Measurements from ENCODE around the gene ENPP6.
A peak's percentile ranks its signal among the peaks of the same experiment; 100 is the strongest.

ENPP6 gene

DNA sequence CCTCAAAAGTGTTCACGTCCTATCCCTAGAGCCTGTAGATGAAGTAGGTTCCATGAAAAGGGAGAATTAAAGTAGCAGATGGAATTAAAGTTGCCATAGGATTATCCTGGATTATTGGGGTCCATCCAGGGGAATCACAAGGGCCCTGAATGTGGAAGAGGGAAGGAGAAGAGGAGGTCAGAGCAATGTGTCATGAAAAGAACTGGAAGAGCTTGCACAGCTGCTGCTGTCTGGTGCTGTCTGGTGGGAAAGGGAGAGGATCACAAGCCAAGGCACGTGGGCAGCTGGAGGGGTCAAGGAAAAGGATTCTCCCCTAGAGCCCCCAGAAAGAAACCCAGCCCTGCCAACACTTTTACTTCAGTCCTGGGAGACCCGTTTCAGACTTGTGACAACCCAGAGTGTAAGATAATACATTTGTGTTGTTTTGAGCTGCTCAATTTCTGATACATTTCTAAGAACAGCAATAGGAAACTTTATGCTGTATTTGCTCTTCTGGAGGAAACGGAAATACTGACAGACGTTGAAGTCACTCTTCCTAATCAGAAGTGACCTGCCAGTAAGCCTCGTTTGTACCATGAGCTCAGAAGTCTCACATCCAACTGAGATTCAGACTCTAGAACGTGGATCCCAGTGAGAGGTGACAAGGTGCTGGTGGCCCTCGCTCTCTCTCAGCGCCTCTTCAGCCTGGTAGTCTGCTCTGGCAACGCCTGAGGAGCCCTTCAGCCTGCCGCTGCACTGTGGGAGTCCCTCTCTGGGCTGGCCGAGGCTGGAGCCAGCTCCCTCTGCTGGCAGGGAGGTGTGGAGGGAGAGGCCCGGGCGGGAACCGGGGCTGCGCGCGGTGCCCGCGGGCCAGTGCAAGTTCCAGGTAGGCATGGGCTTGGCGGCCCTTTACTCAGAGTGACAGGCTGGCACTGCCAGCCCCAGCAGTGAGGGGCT is 34.7 kb upstream of the ENPP6 start:
- TF ChIP-seq, protein P1, sequence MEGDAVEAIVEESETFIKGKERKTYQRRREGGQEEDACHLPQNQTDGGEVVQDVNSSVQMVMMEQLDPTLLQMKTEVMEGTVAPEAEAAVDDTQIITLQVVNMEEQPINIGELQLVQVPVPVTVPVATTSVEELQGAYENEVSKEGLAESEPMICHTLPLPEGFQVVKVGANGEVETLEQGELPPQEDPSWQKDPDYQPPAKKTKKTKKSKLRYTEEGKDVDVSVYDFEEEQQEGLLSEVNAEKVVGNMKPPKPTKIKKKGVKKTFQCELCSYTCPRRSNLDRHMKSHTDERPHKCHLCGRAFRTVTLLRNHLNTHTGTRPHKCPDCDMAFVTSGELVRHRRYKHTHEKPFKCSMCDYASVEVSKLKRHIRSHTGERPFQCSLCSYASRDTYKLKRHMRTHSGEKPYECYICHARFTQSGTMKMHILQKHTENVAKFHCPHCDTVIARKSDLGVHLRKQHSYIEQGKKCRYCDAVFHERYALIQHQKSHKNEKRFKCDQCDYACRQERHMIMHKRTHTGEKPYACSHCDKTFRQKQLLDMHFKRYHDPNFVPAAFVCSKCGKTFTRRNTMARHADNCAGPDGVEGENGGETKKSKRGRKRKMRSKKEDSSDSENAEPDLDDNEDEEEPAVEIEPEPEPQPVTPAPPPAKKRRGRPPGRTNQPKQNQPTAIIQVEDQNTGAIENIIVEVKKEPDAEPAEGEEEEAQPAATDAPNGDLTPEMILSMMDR (conservative IDR thresholded peaks at IDR 0.05; ENCODE audit: control insufficient read depth, insufficient read depth, low read depth, low read length): no peak
- no peak for DNase-seq (ENCODE audit: low read depth)
- no peak overlapping the region for H3K4me3 ChIP-seq (ENCODE audit: control insufficient read depth, low read depth, low read length)

DNA sequence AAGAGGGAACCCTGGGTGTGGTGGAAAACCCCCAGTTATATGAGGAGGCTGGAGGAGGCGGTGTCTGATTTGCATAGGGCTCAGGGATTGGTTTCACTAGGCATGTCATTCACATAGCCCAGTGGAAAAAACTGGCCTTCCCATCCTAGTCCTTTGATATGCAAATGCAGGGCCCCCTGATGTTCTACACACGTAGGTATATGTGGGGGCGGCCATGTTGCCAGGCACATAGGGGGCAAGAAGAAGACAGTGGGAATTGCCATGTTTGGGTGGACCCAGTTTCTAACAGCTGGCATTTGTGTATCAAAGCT is 34.0 kb upstream of the ENPP6 start:
- TF ChIP-seq, protein P1 (conservative IDR thresholded peaks at IDR 0.05; ENCODE audit: control insufficient read depth, insufficient read depth, low read depth, low read length): no peak
- H3K4me3 ChIP-seq (ENCODE audit: control insufficient read depth, low read depth, low read length): no peak overlapping the region
- no peak for DNase-seq (ENCODE audit: low read depth)

DNA sequence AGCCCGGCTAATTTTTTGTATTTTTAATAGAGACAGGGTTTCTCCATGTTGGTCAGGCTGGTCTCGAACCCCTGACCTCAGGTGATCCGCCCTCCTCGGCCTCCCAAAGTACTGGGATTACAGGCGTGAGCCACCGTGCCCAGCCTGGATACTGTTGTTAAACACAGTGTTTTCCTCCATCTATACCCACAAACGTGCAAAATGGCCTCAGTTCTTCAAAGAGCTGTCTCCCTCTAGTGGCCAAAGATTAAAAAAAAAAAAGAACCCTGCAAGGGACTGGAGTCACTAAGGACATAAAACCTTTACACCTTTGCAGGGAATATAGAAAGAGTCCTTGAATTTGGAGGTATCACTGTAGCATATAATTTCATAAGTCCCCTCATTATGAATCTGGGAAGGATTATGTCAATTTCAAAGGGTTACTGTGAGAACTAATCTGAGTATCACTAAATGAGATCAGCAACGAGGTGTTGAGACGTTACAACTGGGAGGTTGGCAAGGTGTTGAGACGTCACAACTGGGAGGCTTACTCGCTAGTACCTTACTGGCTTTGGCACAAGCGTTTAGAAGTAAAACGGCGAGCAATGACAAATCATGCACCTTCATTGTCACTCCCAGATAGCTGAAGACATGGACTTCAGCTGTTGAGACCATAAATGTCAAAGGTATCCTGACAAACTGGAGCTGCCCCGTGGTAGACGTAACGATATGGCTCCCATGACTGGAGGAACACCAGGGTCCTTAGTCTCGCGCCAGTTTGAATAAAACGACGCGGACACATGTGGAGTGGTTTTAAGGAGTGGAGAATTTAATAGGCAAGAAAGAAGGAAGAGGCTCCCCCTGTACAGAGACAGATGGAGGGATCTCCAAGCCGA is 33.4 kb upstream of the ENPP6 start:
- TF ChIP-seq, protein P1 (conservative IDR thresholded peaks at IDR 0.05; ENCODE audit: control insufficient read depth, insufficient read depth, low read depth, low read length): peak; percentile 61
- DNase-seq (ENCODE audit: low read depth): peak; percentile 61
- H3K4me3 ChIP-seq (ENCODE audit: control insufficient read depth, low read depth, low read length): no peak overlapping the region

DNA sequence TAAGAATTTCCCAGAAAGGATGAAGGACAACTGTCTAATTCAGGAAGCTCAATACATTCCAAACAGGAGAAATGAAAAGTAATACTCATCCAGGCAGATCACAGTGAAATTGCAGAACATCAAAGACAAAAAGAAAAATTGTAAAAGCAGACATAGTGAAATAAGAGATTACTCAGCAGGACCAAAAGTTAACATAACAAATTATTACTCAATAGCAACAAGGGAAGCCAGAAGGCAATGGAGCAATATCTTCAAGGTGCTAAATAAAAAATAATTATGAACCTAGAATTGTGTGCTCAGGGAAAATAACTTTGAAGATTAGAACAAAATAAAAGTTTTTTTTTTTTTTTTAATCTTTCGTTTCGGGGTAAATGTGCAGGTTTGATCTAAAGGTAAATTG is 30.5 kb upstream of the ENPP6 start:
- peak; percentile 42 for DNase-seq (ENCODE audit: low read depth)
- H3K4me3 ChIP-seq (ENCODE audit: control insufficient read depth, low read depth, low read length): no peak overlapping the region

DNA sequence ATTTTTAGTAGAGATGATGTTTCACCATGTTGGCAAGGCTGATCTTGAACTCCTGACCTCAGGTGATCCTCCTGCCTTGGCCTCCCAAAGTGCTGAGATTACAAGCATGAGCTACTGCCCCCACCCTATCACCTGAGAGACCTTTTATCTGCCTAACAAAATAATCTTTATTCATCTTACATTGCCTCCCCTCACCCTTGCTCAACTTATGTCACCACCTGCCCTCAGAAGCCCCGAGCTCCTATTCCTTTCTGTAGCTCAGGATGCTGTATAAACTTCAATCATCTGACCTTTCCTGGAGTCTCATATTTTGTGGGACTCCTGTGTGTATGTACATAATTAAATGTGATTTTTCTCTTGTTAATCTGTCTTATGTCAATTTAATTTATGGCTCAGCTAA is 29.7 kb upstream of the ENPP6 start:
- no peak overlapping the region for H3K4me3 ChIP-seq (ENCODE audit: control insufficient read depth, low read depth, low read length)
- TF ChIP-seq, protein P1 (conservative IDR thresholded peaks at IDR 0.05; ENCODE audit: control insufficient read depth, insufficient read depth, low read depth, low read length): no peak
- DNase-seq (ENCODE audit: low read depth): no peak

More for the DNA sequence above, 30.5 kb upstream of the ENPP6 start:
- TF ChIP-seq, protein P1 (conservative IDR thresholded peaks at IDR 0.05; ENCODE audit: control insufficient read depth, insufficient read depth, low read depth, low read length): no peak

DNA sequence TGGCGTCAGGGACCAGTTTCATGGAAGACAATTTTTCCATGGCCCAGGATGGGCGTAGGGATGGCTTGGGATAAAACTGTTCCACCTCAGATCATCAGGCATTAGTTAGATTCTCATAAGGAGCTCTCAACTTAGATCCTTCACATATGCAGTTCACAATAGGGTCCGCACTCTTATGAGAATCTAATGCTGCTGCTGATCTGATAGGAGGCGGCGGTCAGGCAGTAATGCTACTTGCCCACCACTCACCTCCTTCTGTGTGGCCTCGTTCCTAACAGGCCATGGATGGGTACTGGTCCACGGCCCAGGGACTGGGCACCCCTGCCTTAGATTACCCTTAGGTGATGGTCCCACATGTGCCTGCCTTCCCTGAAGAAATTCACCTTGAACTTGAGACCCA is 28.8 kb upstream of the ENPP6 start:
- no peak overlapping the region for H3K4me3 ChIP-seq (ENCODE audit: control insufficient read depth, low read depth, low read length)
- TF ChIP-seq, protein P1 (conservative IDR thresholded peaks at IDR 0.05; ENCODE audit: control insufficient read depth, insufficient read depth, low read depth, low read length): no peak
- DNase-seq (ENCODE audit: low read depth): no peak
